ENCODE measurements around the gene CDC42SE1.

GRCh38 chr1:151009206-151009587 is 50.2 kb downstream of the CDC42SE1 start:
- TF ChIP-seq, protein P1, sequence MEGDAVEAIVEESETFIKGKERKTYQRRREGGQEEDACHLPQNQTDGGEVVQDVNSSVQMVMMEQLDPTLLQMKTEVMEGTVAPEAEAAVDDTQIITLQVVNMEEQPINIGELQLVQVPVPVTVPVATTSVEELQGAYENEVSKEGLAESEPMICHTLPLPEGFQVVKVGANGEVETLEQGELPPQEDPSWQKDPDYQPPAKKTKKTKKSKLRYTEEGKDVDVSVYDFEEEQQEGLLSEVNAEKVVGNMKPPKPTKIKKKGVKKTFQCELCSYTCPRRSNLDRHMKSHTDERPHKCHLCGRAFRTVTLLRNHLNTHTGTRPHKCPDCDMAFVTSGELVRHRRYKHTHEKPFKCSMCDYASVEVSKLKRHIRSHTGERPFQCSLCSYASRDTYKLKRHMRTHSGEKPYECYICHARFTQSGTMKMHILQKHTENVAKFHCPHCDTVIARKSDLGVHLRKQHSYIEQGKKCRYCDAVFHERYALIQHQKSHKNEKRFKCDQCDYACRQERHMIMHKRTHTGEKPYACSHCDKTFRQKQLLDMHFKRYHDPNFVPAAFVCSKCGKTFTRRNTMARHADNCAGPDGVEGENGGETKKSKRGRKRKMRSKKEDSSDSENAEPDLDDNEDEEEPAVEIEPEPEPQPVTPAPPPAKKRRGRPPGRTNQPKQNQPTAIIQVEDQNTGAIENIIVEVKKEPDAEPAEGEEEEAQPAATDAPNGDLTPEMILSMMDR (IDR thresholded peaks at IDR 0.05) = no peak
- no peak for TF ChIP-seq POLR2A (IDR thresholded peaks at IDR 0.05; ENCODE audit: low read depth)
- TF ChIP-seq POLR2AphosphoS5 (IDR thresholded peaks at IDR 0.05) = no peak

Measured in esophagus muscularis mucosa (tissue), 3 donors.